Amygdala (tissue), 56 donors: ENCODE data around the gene LCT.
"Not testable (repeated sequence)": the region's sequence is repeated elsewhere in the genome, so short reads cannot be mapped to it uniquely, and the experiment has no call there.

Source experiments
- DNase-seq, 56 donors: peaks; one replicate each; lab custom pipeline; 2025; lab: John Stamatoyannopoulos, UW

LCT gene

GRCh38 chr2:135836596-135837270 is at the start of gene LCT:
Gene LCT (minus strand): TSS chr2:135837184. CDS start chr2:135837169, 15 bp downstream.
- DNase-seq = no peak

- no peak for DNase-seq
These were observed 48.7 kb upstream of the LCT start for GRCh38 chr2:135885709-135886108.

GRCh38 chr2:135882415-135882814 is 45.4 kb upstream of the LCT start:
- no peak for DNase-seq

GRCh38 chr2:135876770-135877169 is 39.8 kb upstream of the LCT start:
- not testable (repeated sequence) for DNase-seq

GRCh38 chr2:135876066-135876711 is 39.2 kb upstream of the LCT start, which contains the start of gene MCM6:
Gene MCM6 (minus strand): TSS chr2:135876443. CDS start chr2:135876365, 78 bp downstream.
- DNase-seq = peak; percentile 34 to 95 (median 88)

- DNase-seq = peak in 24 of 56 donors; percentile 4 to 55 (median 36)
These were observed 38.6 kb upstream of the LCT start for GRCh38 chr2:135875491-135876065.

- DNase-seq = no peak
These were observed 37.9 kb upstream of the LCT start for GRCh38 chr2:135874777-135875365.

- DNase-seq = no peak
These were observed 33.6 kb upstream of the LCT start for GRCh38 chr2:135870571-135870970.

- DNase-seq = no peak
These were observed 26.2 kb upstream of the LCT start for GRCh38 chr2:135863233-135863632.

GRCh38 chr2:135862718-135863117 is 25.7 kb upstream of the LCT start:
- DNase-seq = no peak

- DNase-seq = no peak
These were observed 16.4 kb upstream of the LCT start for GRCh38 chr2:135853401-135853800.

GRCh38 chr2:135851858-135852257 is 14.9 kb upstream of the LCT start:
- DNase-seq = no peak

- DNase-seq = no peak
These were observed 14.1 kb upstream of the LCT start for GRCh38 chr2:135850892-135851668.

- no peak for DNase-seq
These were observed 12.1 kb upstream of the LCT start for GRCh38 chr2:135849087-135849486.

GRCh38 chr2:135845997-135846396 is 9.0 kb upstream of the LCT start:
- DNase-seq = no peak

- no peak for DNase-seq
These were observed 8.3 kb upstream of the LCT start for GRCh38 chr2:135845257-135845656.

- no peak for DNase-seq
These were observed 7.4 kb upstream of the LCT start for GRCh38 chr2:135844301-135844895.

GRCh38 chr2:135843671-135844070 is 6.7 kb upstream of the LCT start:
- no peak for DNase-seq

- peak in 2 of 56 donors; percentile 1 to 2 for DNase-seq
These were observed 3.6 kb upstream of the LCT start for GRCh38 chr2:135840601-135841000.

GRCh38 chr2:135839713-135840112 is 2.7 kb upstream of the LCT start:
- no peak for DNase-seq
